ENCODE measurements around the gene JAGN1.
A peak's percentile ranks its signal among the peaks of the same experiment; 100 is the strongest.
"Not testable (repeated sequence)": the region's sequence is repeated elsewhere in the genome, so short reads cannot be mapped to it uniquely, and the experiment has no call there.

The JAGN1 gene

GRCh38 chr3:9918261-9919038 lies 28.0 kb downstream of the JAGN1 start:
- DNase-seq (ENCODE audit: low spot score), result no peak

DNA sequence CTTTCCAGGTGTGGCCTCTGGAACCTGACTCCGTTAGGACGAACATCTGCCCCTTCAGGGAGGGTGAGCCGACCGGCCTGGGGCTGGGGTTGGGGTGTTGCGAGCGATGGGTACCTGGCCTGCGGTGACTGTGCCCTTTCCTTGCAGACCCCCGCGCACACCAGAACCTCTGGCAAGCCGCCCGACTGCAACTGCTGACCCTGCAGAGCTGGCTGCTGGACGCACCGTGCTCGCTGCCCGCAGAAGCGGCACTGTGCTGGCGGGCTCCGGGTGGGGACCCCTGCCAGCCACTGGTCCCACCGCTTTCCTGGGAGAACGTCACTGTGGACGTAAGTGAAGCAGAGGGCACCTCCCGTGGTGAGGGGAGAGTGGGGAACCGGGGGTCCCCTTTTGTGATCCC lies 37.7 kb downstream of the JAGN1 start:
- no peak for DNase-seq (ENCODE audit: low spot score)

- DNase-seq (ENCODE audit: low spot score), result no peak
Measured at GRCh38 chr3:9930804-9931418, 40.5 kb downstream of the JAGN1 start.

GRCh38 chr3:9932535-9932842 lies 42.1 kb downstream of the JAGN1 start:
- DNase-seq (ENCODE audit: low spot score), result no peak

DNA sequence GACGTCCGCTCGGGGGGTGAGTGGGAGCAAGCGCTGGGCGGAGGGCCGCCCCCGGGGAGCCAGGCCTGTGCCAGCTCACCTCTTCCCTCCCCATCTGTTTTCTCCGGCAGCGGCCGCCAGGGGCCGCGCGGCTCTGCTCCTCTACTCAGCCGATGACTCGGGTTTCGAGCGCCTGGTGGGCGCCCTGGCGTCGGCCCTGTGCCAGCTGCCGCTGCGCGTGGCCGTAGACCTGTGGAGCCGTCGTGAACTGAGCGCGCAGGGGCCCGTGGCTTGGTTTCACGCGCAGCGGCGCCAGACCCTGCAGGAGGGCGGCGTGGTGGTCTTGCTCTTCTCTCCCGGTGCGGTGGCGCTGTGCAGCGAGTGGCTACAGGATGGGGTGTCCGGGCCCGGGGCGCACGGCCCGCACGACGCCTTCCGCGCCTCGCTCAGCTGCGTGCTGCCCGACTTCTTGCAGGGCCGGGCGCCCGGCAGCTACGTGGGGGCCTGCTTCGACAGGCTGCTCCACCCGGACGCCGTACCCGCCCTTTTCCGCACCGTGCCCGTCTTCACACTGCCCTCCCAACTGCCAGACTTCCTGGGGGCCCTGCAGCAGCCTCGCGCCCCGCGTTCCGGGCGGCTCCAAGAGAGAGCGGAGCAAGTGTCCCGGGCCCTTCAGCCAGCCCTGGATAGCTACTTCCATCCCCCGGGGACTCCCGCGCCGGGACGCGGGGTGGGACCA lies 42.6 kb downstream of the JAGN1 start:
- DNase-seq (ENCODE audit: low spot score), result peak; percentile 87

DNA sequence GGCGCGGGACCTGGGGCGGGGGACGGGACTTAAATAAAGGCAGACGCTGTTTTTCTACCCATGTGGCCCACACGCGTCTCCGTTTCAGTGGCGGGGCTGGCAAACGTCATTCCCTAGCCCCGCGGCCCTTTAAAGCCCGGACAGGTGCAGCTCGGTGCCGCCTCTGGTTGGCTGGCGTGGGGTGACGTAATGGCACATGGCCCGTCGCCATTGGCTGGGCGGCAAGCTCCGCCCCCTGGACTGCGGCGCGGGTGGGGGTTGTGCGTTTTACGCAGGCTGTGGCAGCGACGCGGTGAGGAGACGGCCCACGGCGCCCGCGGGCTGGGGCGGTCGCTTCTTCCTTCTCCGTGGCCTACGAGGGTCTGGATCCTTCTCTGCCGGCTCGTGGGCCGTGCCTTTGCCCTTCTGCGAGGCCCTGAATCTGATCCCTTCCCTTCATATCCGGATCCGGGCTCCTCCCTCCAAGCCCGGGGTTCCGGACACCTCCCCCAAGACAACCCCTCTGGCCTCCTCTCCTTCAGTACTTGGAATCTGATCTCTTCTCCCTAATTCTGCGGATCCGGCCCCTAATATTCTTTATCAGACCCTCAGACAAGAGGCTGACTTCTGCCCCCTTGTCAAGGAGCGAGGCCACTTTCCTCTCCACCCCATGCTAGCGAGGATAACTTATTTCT lies 43.3 kb downstream of the JAGN1 start, which contains the start of gene CRELD1:
Gene CRELD1, plus strand, starts transcription at position 274 of the 674 bp plus-strand sequence. CDS start 605 bp downstream, outside the sequence.
- DNase-seq (ENCODE audit: low spot score), result peak; percentile 99

GRCh38 chr3:9934235-9934621 lies 43.8 kb downstream of the JAGN1 start:
- DNase-seq (ENCODE audit: low spot score), result no peak

GRCh38 chr3:9934993-9935392 lies 44.6 kb downstream of the JAGN1 start:
- DNase-seq (ENCODE audit: low spot score), result no peak

GRCh38 chr3:9935966-9936510 lies 45.6 kb downstream of the JAGN1 start:
- no peak for DNase-seq (ENCODE audit: low spot score)

DNA sequence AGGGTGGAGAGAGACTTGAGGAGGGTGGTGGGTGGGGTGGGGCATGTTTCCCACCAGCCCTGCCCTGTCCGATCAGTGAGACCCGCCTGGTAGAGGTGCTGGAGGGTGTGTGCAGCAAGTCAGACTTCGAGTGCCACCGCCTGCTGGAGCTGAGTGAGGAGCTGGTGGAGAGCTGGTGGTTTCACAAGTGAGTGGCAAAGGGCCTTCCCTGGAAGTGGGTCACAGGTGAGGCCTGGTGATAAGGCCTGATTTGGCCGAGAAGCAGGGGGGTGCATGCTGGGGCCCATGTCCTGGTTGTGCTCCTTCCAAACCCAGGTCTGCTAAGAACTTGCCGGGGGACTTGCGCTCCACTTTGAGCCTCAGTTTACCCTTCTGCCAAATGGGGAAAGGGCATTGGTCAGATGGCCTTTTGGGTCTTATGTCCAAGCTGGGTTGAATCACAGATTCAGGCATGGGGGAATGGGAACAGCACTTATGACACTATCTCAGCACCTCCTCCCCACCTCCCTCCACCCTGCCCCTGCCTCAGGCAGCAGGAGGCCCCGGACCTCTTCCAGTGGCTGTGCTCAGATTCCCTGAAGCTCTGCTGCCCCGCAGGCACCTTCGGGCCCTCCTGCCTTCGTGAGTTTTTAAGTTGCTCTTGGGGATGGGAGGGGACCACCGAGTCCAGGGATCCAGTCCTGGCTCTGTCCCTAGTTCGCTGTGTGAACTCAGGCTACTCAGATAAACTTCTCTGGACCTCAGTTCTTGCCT lies 47.3 kb downstream of the JAGN1 start:
- DNase-seq (ENCODE audit: low spot score), result no peak

GRCh38 chr3:9938966-9939365 lies 48.6 kb downstream of the JAGN1 start:
- DNase-seq (ENCODE audit: low spot score), result no peak

DNA sequence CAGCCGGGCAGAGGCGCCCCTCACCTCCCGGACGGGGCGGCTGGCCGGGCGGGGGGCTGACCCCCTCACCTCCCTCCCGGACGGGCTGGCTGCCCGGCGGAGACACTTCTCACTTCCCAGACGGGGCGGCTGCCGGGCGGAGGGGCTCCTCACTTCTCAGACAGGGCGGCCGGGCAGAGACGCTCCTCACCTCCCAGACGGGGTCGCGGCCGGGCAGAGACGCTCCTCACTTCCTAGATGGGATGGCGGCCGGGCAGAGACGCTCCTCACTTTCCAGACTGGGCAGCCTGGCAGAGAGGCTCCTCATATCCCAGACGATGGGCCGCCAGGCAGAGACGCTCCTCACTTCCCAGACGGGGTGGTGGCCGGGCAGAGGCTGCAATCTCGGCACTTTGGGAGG lies 49.5 kb downstream of the JAGN1 start:
- DNase-seq (ENCODE audit: low spot score), result not testable (repeated sequence)

GRCh38 chr3:9940746-9941145 lies 50.3 kb downstream of the JAGN1 start:
- no peak for DNase-seq (ENCODE audit: low spot score)

DNA sequence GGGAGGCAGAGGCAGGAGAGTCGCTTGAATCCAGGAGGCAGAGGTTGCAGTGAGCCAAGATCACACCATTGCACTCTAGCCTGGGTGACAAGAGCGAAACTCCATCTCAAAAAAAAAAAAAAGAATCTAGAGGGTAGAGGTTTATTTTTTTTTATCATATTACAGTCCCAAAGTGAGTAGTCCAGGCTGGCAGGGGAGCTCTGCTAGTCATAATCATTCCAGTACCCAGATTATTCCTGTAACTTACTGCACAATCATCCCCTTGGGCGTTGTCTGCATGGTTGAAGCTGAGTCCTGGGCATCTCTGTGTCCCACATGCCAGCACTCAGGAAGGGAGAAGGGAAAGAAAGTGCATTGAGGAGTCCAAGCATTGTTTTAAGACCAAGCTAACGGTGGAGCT lies 51.8 kb downstream of the JAGN1 start:
- DNase-seq (ENCODE audit: low spot score), result no peak

GRCh38 chr3:9942934-9943690 lies 52.7 kb downstream of the JAGN1 start:
- no peak for DNase-seq (ENCODE audit: low spot score)
